HG02870 (cell line): ENCODE results near the gene ADAMTS16.

Experiments
- ATAC-seq: cut with Tn5 transposase; IDR thresholded peaks from one replicate; pipeline ENCODE4 v1.9.1; 2021; ENCODE audit warnings: mild to moderate bottlenecking, moderate library complexity; ENCODE audit not compliant: unreplicated experiment

Gene ADAMTS16

DNA sequence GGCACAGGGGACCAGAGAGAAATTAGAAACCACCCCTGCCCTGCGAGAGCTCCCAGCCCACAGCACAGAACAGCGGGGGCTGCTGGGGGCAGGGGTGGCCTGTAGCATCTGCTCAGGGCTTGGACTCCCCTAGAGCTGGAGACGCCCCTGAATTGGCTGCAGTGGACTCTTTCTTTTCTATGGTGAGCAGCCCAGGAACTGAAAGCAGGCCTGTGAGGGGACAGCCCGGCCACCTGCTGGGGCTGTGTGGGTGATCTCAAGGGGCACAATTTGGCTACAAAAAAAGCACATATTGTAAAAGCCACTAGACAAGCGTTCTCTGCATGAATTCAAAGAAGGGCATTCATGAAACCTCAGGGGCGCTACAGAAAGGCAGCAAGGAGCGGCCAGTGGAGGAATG, 224.8 kb downstream of the ADAMTS16 start:
- no peak for ATAC-seq

DNA sequence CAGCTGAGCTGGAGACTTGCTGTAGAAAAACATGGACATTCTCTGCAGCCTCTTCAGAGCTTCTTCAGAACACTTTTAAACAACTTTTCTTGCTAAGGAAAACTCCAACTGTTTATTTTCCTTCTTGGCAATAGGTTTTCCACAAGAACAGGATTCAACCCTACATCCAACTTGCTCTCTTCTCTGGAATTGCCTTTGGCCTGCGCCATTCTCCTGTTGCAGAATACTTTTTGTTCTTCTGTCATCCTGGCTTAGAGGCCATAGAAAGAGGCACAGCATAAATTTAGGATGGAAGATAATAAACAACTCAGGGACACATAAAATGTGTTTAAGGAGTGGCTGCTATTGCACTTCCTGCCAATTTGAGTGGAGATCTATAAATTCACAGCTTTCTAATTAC, 227.6 kb downstream of the ADAMTS16 start:
- ATAC-seq, result no peak

DNA sequence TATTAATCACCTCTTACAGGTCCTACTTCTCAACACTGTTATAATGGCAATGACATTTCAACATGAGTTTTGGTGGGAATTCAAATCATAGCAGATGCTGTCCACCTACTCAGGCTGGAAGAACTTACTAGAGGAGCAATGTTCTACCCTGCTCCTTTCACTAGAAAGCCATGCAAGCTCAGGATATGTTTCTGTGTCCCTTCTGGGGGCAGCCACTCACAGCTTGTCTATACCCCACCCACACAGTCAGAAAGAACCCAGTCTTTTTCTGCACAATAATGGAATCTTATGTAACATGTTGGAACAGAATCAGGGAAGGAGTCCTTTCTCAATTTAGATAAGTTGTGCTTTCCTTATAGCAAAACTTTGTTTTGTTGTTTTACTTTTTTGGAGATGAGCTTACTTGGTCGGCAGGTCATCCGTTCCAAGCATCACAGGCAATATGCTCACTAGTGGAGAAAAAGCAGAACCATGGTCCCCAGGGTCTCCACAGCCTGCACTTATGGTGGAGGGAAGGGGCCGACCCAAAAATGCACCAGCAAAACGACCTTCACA, 229.0 kb downstream of the ADAMTS16 start:
- no peak for ATAC-seq
